ENCODE results near the gene PCED1A.

The PCED1A gene

GRCh38 chr20:2804852-2805688, 35.4 kb downstream of the PCED1A start:
- H3K4me3 ChIP-seq (replicated peaks; ENCODE audit: low read depth, low read length): no peak overlapping the region
- DNase-seq (ENCODE audit: low read depth): peak; percentile 15

GRCh38 chr20:2804041-2804828, 36.2 kb downstream of the PCED1A start:
- H3K4me3 ChIP-seq (replicated peaks; ENCODE audit: low read depth, low read length): no peak overlapping the region
- no peak for DNase-seq (ENCODE audit: low read depth)
- TF ChIP-seq CTCF (IDR thresholded peaks at IDR 0.05; ENCODE audit: low read length, missing control alignments): no peak

More at GRCh38 chr20:2804852-2805688, 35.4 kb downstream of the PCED1A start:
- no peak for TF ChIP-seq CTCF (IDR thresholded peaks at IDR 0.05; ENCODE audit: low read length, missing control alignments)

- DNase-seq (ENCODE audit: low read depth): no peak
- H3K4me3 ChIP-seq (replicated peaks; ENCODE audit: low read depth, low read length): no peak overlapping the region
- TF ChIP-seq CTCF (IDR thresholded peaks at IDR 0.05; ENCODE audit: low read length, missing control alignments): no peak
Measured at GRCh38 chr20:2801286-2801728, 39.1 kb downstream of the PCED1A start.

GRCh38 chr20:2800521-2801285, 39.8 kb downstream of the PCED1A start, which contains the start of gene CPXM1:
Gene CPXM1 (minus strand): TSS chr20:2800627. CDS start chr20:2800572, 55 bp downstream.
- H3K4me3 ChIP-seq (replicated peaks; ENCODE audit: low read depth, low read length): peak within 1 kb of the TSS; percentile 42
- TF ChIP-seq CTCF (IDR thresholded peaks at IDR 0.05; ENCODE audit: low read length, missing control alignments): no peak
- no peak for DNase-seq (ENCODE audit: low read depth)

- no peak for TF ChIP-seq CTCF (IDR thresholded peaks at IDR 0.05; ENCODE audit: low read length, missing control alignments)
- no peak for DNase-seq (ENCODE audit: low read depth)
- H3K4me3 ChIP-seq (replicated peaks; ENCODE audit: low read depth, low read length): peak overlapping the region; percentile 42
Measured at GRCh38 chr20:2799688-2800520, 40.6 kb downstream of the PCED1A start.

- TF ChIP-seq CTCF (IDR thresholded peaks at IDR 0.05; ENCODE audit: low read length, missing control alignments): no peak
- DNase-seq (ENCODE audit: low read depth): no peak
- H3K4me3 ChIP-seq (replicated peaks; ENCODE audit: low read depth, low read length): no peak overlapping the region
Measured at GRCh38 chr20:2799271-2799670, 41.2 kb downstream of the PCED1A start.

All from fibroblast of pulmonary artery (primary cell).